ENCODE results near the gene PET100.

DNA sequence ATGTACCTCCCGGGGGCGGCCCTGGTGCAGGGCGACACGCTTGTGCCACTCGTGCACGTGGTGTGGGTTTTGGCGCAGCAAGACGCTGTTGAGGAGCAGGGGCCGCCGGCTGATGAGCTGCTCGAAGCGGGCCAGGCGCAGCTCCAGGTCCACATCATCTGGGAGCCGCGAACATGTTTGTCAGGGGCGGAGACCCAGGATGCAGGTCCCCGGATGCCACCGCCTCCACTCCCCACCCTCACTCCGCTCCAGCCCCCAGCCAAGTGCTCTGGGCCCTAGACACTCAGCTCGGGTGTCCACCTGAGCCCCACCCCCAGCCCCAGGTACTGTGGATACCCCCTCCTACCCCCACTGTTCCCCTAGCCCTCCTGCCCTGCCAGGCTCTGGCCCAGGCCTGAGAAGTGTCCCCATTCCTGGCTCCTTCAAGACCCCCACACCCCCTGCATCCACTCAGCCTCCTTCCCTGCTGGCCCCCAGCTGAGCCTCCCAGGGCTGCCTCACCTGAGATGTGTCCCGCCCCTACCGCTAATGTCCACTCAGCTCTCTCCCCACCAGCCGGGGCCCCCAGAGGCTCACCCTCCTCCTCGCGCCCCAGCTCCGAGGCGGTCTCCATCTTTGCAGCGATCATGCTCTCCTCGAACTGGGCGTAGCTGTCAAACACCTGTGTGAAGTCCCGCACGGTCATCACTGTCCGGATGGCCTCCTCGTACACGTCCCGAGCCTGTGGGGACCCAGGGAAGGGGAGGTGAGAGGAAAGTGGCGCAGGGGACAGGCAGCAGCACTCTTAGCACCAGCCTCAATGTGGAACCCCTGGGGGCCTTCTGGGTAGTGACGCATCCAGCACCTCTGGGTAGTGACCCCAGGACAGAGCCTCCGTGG is 5.6 kb upstream of the PET100 start:
- TF ChIP-seq POLR2AphosphoS5 (IDR thresholded peaks at IDR 0.05) (peak in 1 of 3 donors; percentile 5), CTCF (IDR thresholded peaks at IDR 0.05 in 8 of 11, conservative IDR thresholded peaks at IDR 0.05 in 3 of 11) (no peak)

All from spleen (tissue), 7 donors.